ENCODE measurements around the gene SZT2. TPM values are rescaled to one million over a fixed set of nuclear protein-coding genes. Genes with fewer than 3 reads are reported as not detected.
"Not testable (repeated sequence)": the region's sequence is repeated elsewhere in the genome, so short reads cannot be mapped to it uniquely, and the experiment has no call there.

Gene SZT2
- total and polyA plus RNA-seq, 2 experiments from 2014 or later = 14.8 to 18.8 TPM

DNA sequence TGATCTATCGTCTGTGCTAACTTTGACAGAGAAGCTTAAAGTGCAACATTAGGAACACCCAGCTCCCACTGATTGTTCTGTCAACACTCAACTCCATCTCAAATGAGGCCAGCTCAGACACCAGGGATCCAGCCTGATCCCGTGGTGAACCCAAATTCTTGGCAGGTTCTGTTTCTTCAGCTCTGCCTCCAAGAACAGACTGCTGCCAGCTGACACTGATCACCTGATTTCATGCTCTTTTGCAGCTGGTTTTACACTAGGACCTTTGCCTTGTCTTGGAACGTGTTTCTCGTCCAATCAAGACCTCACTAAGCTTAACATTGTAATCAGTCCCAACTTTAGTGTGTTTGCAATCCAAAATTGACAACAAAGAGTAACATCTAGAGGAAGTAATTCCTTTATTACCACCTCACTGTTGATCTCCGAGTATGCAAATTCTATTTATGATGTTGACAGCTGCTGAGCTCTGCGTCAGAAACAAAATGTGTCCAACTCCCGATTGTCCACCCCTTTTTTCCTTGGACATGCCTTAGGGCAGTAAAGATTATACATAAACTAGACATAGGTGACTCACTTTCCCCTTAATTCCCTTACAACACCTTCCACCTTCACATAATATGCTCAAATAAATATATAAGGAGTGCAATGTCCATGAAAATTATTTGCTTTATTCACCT lies 65.7 kb downstream of the SZT2 start:
- no peaks in the 10 kb centered on the region for H3K79me2 ChIP-seq
- H3K4me1 ChIP-seq (ENCODE audit: insufficient read depth) = peaks cover 11% of the 10 kb centered on the region
- no peak overlapping the region for H3K4me3 ChIP-seq
- H3K36me3 ChIP-seq (replicated peaks; ENCODE audit: insufficient read depth, low read depth) = no peaks in the 10 kb centered on the region
- H3K9me2 ChIP-seq (replicated peaks; ENCODE audit: insufficient read depth) = no peaks in the 10 kb centered on the region
- H4K20me1 ChIP-seq (ENCODE audit: insufficient read depth, poor library complexity, severe bottlenecking) = no peaks in the 10 kb centered on the region
- peak overlapping the region; percentile 89 for H3K27ac ChIP-seq
- H3K4me2 ChIP-seq = peak overlapping the region; percentile 75
- no peaks in the 10 kb centered on the region for H3K27me3 ChIP-seq
- TF ChIP-seq CTCF (IDR thresholded peaks at IDR 0.05; ENCODE audit: poor library complexity) (no peak), EZH2phosphoT487 (IDR thresholded peaks at IDR 0.05; ENCODE audit: low read depth, severe bottlenecking, unreplicated experiment) (no peak), EZH2 (IDR thresholded peaks at IDR 0.05; ENCODE audit: borderline replicate concordance) (no peak)
- no peaks in the 10 kb centered on the region for H3K9me3 ChIP-seq (ENCODE audit: low read depth)
- no peak for DNase-seq (ENCODE audit: low spot score)
- WGBS (ENCODE audit: low lambda C conversion rate, missing lambda C conversion rate) = 76% methylated on average over 7 of the region's 7 CpGs
- H2AFZ ChIP-seq = no peak overlapping the region

- not testable (repeated sequence) for DNase-seq (ENCODE audit: low spot score); H2AFZ ChIP-seq; H3K27ac ChIP-seq; H3K36me3 ChIP-seq (replicated peaks; ENCODE audit: insufficient read depth, low read depth); H3K27me3 ChIP-seq; H3K4me3 ChIP-seq; H3K9me3 ChIP-seq (ENCODE audit: low read depth); H3K4me2 ChIP-seq; H3K79me2 ChIP-seq; H4K20me1 ChIP-seq (ENCODE audit: insufficient read depth, poor library complexity, severe bottlenecking); H3K9me2 ChIP-seq (replicated peaks; ENCODE audit: insufficient read depth)
- WGBS (ENCODE audit: low lambda C conversion rate, missing lambda C conversion rate) = 84% methylated on average over 3 of the region's 3 CpGs
- H3K4me1 ChIP-seq (ENCODE audit: insufficient read depth) = peaks cover 11% of the 10 kb centered on the region
These were observed 68.7 kb downstream of the SZT2 start for GRCh38 chr1:43458379-43458778.

DNA sequence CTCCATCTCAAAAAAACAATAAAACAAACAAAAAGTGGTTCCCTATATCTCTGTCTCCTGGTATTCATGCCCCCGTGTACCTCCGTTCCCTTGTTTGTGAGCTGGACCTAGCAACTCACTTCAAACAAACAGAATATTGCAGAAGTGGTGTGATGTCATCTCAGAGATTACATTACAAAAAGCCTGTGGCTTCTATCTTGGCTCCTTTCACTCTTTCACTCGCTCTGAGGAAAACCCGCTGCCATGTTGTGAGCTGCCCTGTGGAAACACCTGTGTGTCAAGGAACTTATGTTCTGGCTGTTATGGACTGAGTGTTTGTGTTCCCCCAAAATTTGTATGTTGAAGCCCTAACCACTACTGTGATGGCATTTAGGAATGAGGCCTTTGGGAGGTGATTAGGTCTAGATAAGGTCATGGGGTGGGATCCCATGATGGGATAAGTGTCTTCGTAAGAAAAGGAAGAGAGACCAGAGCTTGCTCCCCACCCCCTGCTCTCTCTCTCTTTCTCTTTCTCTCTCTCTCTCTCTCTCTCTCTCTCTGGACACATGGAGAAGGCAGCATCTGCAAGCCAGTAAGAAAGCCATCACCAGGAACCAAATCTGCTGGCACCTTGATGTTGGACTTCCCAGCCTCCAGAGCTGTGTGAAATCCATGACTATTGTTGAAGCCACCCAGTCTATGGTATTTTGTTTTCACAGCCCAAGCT lies 71.4 kb downstream of the SZT2 start:
- Histone ChIP-seq H3K27ac (no peak overlapping the region), H3K4me2 (no peak overlapping the region), H3K79me2 (no peaks in the 10 kb centered on the region), H3K9me3 (ENCODE audit: low read depth) (no peaks in the 10 kb centered on the region), H3K36me3 (replicated peaks; ENCODE audit: insufficient read depth, low read depth) (no peaks in the 10 kb centered on the region), H3K9me2 (replicated peaks; ENCODE audit: insufficient read depth) (no peaks in the 10 kb centered on the region), H3K4me1 (ENCODE audit: insufficient read depth) (peaks cover 25% of the 10 kb centered on the region), H3K4me3 (no peak overlapping the region), H2AFZ (no peak overlapping the region), H3K27me3 (no peaks in the 10 kb centered on the region), H4K20me1 (ENCODE audit: insufficient read depth, poor library complexity, severe bottlenecking) (no peaks in the 10 kb centered on the region)
- DNase-seq (ENCODE audit: low spot score) = no peak
- 92% methylated on average over 5 of the region's 5 CpGs for WGBS (ENCODE audit: low lambda C conversion rate, missing lambda C conversion rate)
- no peak for TF ChIP-seq EZH2 (IDR thresholded peaks at IDR 0.05; ENCODE audit: borderline replicate concordance)
- TF ChIP-seq EZH2phosphoT487 (IDR thresholded peaks at IDR 0.05; ENCODE audit: low read depth, severe bottlenecking, unreplicated experiment) = no peak
- TF ChIP-seq CTCF (IDR thresholded peaks at IDR 0.05; ENCODE audit: poor library complexity) = no peak

- TF ChIP-seq EZH2 (IDR thresholded peaks at IDR 0.05; ENCODE audit: borderline replicate concordance) (no peak), EZH2phosphoT487 (IDR thresholded peaks at IDR 0.05; ENCODE audit: low read depth, severe bottlenecking, unreplicated experiment) (no peak)
- Histone ChIP-seq H3K9me2 (replicated peaks; ENCODE audit: insufficient read depth) (no peaks in the 10 kb centered on the region), H3K4me1 (ENCODE audit: insufficient read depth) (peaks cover 31% of the 10 kb centered on the region), H3K9me3 (ENCODE audit: low read depth) (no peaks in the 10 kb centered on the region), H2AFZ (no peak overlapping the region), H3K4me2 (no peak overlapping the region), H3K27ac (no peak overlapping the region), H3K27me3 (no peaks in the 10 kb centered on the region), H3K36me3 (replicated peaks; ENCODE audit: insufficient read depth, low read depth) (no peaks in the 10 kb centered on the region), H4K20me1 (ENCODE audit: insufficient read depth, poor library complexity, severe bottlenecking) (no peaks in the 10 kb centered on the region), H3K4me3 (no peak overlapping the region), H3K79me2 (no peaks in the 10 kb centered on the region)
- WGBS (ENCODE audit: low lambda C conversion rate, missing lambda C conversion rate) = 45% methylated on average over 2 of the region's 2 CpGs
- DNase-seq (ENCODE audit: low spot score) = no peak
These were observed 73.8 kb downstream of the SZT2 start for GRCh38 chr1:43463479-43463878.
